Upper lobe of left lung (tissue), 6 donors: ENCODE measurements around the gene ZFP36L2. TPM values are rescaled to one million over a fixed set of nuclear protein-coding genes. Genes with fewer than 3 reads are reported as not detected.

ENCODE experiments used
- ATAC-seq, 2 donors: fragments of 200-7000 bp; cut with Tn5 transposase; one replicate each; pipeline ENCODE4 v1.9.1; 2022; ENCODE audit warnings: mild to moderate bottlenecking in 2 of 2, moderate library complexity in 2 of 2; ENCODE audit not compliant: low FRiP score in 2 of 2
- DNase-seq, 2 donors: peaks; one replicate each; pipeline ENCODE4 v3.0.0-alpha.2; 2019 to 2020
- H3K27ac ChIP-seq, 4 donors: fragments of 200-600 bp; sonication (generic); one replicate each; pipeline ENCODE4 v1.5.1; 2016 to 2019
- H3K27me3 ChIP-seq, 4 donors: fragments of 200-600 bp; sonication (generic); one replicate each; pipeline ENCODE4 v1.5.1; 2017 to 2019
- H3K36me3 ChIP-seq, 4 donors: fragments of 200-600 bp; sonication (generic); one replicate each; pipeline ENCODE4 v1.5.1; 2016 to 2019
- H3K4me1 ChIP-seq, 4 donors: fragments of 200-600 bp; sonication (generic); one replicate each; pipeline ENCODE4 v1.5.1; 2018 to 2019
- H3K4me3 ChIP-seq, 4 donors: fragments of 200-600 bp; sonication (generic); one replicate each; pipeline ENCODE4 v1.5.1; 2017 to 2019; ENCODE audit warnings: mild to moderate bottlenecking in 2 of 4, moderate library complexity in 1 of 4
- H3K9me3 ChIP-seq, 4 donors: fragments of 200-600 bp; sonication (generic); one replicate each; pipeline ENCODE4 v1.5.1; 2018 to 2019
- CTCF ChIP-seq, 6 experiments: fragments of 450-650 bp in 4 of 6; fragments of 200-600 bp in 2 of 6; sonication (generic) in 2 of 6; IDR thresholded peaks; one replicate each; pipeline ENCODE4 v1.5.1; 2016 to 2019; ENCODE audit warnings: antibody characterized with exemption in 6 of 6
- EP300 ChIP-seq, 4 donors: sonication (generic); formaldehyde crosslinking; IDR thresholded peaks; one replicate each; pipeline ENCODE4 v1.5.1; 2017; ENCODE audit warnings: antibody characterized with exemption in 4 of 4, control low read depth in 2 of 4
- POLR2A ChIP-seq, 4 donors: fragments of 450-650 bp; IDR thresholded peaks; one replicate each; pipeline ENCODE4 v1.5.1; 2016 to 2017; ENCODE audit warnings: antibody characterized with exemption in 4 of 4, mild to moderate bottlenecking in 2 of 4
- POLR2AphosphoS5 ChIP-seq, 2 donors: sonication (generic); formaldehyde crosslinking; IDR thresholded peaks; one replicate each; pipeline ENCODE4 v1.5.1; 2017; ENCODE audit warnings: antibody characterized with exemption in 2 of 2
- WGBS, 2 donors: methylation state at CpG; one replicate each; pipeline ENCODE4 v1.1.5; 2017 to 2018; 5-methylcytosine and 5-hydroxymethylcytosine counted together
- total RNA-seq, 6 donors: library from RNA; depleted of rRNA in 4 of 6; stranded (reverse); fragments of >200 nt in 4 of 6; gene quantifications; one replicate each; pipeline versions ENCODE4 v1.1.0 to v1.2.1, GENCODE V29; 2016 to 2021
- donor health status: DM: no; HTN: no; CAD: no; lungs with moderate emphysema.
- donor health status: DM: no; HTN: yes; CAD: no; lungs with severe emphysema.

ZFP36L2 gene
- total RNA-seq, 6 donors from 2014 or later, result 65.4 to 180 (median 127) TPM

DNA sequence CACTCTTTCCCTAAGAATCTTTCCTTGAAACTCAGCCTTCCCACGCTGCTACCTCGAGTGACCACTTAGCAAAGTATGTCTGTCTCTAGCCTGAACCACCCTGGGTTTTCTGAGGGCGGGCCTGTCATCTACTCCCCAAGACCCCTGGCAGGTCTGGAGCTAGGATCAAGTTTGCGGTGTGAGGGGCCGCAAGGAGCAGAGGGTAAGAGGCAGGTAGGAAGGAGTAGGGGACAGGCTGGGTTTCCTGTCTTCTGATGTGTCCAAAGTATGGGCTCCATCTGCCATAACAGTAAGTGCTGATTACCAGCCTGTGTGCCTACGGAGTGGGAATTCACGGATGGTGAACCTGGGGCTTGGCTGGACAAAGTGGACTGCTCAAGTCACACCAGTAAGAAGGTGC, 25.4 kb downstream of the ZFP36L2 start:
- Histone ChIP-seq H3K9me3 (no peaks in the 10 kb centered on the region), H3K27ac (no peak overlapping the region), H3K4me1 (no peaks in the 10 kb centered on the region), H3K4me3 (no peak overlapping the region), H3K27me3 (no peaks in the 10 kb centered on the region), H3K36me3 (no peaks in the 10 kb centered on the region)
- 91 to 98% methylated on average over 7 of the region's 7 CpGs for WGBS, 2 donors
- TF ChIP-seq POLR2AphosphoS5 (IDR thresholded peaks at IDR 0.05) (no peak), EP300 (IDR thresholded peaks at IDR 0.05) (no peak), POLR2A (IDR thresholded peaks at IDR 0.05) (no peak), CTCF (IDR thresholded peaks at IDR 0.05) (no peak)
- DNase-seq (no peak), ATAC-seq (no peak)

DNA sequence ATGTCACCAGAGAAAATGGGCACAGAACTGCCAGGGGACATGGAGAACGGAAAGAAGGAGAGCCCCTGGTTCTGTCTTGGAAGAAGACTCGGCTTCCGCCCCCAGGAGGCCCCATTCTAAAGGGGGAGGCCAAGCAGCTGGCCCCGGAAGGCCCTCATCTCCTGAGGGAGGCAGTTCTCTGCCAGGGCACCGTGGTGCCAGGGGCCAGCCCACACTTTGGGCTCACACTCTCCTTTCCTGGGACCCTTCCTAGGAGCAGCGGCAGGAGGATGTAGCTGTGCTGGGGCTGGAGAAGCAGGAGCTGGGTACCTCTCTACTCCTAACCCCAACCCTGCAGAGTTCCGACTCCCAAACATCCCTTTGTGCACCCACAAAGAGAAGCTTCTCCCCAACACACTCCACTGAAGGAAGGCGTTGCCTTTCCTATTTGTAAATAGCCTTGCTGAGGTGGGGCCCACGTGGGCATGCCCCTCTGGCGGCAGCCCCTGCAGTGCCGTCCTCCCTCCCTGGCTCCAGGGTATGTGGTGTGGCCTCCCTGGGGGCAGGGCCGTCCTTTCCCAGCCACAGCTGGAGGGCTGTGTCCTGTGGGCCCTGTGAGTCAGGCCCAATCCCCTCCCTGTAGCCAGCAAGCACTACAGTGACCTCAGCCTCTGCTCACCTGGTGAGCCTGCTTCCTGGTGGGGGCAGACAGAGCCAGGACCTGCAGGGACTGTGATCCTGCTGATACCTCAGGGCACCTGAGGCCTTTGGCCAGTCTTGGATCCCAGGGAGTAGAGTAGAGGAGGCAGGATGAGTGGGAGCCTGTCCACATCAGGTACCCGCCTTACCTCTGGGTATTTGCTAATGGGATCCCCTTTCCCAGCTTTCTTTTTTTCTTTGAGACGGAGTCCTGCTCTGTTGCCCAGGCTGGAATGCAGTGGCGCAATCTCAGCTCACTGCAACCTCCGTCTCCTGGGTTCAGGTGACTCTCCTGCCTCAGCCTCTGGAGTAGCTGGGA, 26.6 kb downstream of the ZFP36L2 start:
- no peaks in the 10 kb centered on the region for H3K9me3 ChIP-seq
- no peak overlapping the region for H3K4me3 ChIP-seq
- peaks cover 1 to 6% (median 4%) of the 10 kb centered on the region in 4 donors for H3K4me1 ChIP-seq
- no peaks in the 10 kb centered on the region for H3K36me3 ChIP-seq
- ATAC-seq, result peak; percentile 13 to 37
- TF ChIP-seq POLR2AphosphoS5 (IDR thresholded peaks at IDR 0.05) (no peak), CTCF (IDR thresholded peaks at IDR 0.05) (no peak), EP300 (IDR thresholded peaks at IDR 0.05) (no peak)
- no peaks in the 10 kb centered on the region for H3K27me3 ChIP-seq
- WGBS, 2 donors, result 75 to 78% methylated on average over 14 to 16 of the region's 16 CpGs
- peak overlapping the region in 1 of 4 donors; percentile 2 for H3K27ac ChIP-seq
- peak in 1 of 2 donors; percentile 56 for DNase-seq

DNA sequence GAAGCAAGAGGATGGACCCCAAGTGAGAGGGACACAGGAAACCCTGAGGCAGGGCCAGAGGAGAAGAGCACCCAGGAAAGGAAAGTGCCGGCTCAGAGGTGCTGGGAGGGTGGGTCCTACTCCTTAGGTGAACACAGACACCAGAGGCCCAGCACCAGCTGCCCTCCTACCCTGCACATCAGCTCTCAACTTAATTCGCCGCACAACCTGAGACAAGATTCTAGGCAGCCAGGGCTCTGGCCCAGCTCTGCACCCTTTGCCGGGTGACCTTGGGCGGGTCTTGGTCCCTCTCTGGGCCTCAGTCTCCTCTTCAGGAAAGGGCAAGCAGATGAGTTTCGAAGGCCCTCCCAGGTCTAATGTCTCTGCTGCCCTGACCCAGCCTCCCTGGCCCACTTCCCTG, 28.1 kb downstream of the ZFP36L2 start:
- Histone ChIP-seq H3K4me1 (peaks cover 8 to 21% (median 17%) of the 10 kb centered on the region in 4 donors), H3K4me3 (no peak overlapping the region), H3K27me3 (no peaks in the 10 kb centered on the region), H3K36me3 (no peaks in the 10 kb centered on the region), H3K9me3 (no peaks in the 10 kb centered on the region), H3K27ac (no peak overlapping the region)
- WGBS, 2 donors, result 92 to 97% methylated on average over 4 to 6 of the region's 6 CpGs
- no peak for DNase-seq
- no peak for ATAC-seq
- TF ChIP-seq CTCF (IDR thresholded peaks at IDR 0.05) (no peak), POLR2A (IDR thresholded peaks at IDR 0.05) (no peak), POLR2AphosphoS5 (IDR thresholded peaks at IDR 0.05) (no peak), EP300 (IDR thresholded peaks at IDR 0.05) (no peak)

GRCh38 chr2:43197588-43197896, 28.9 kb downstream of the ZFP36L2 start:
- Histone ChIP-seq H3K4me3 (no peak overlapping the region), H3K27ac (no peak overlapping the region), H3K36me3 (no peaks in the 10 kb centered on the region), H3K27me3 (no peaks in the 10 kb centered on the region), H3K9me3 (no peaks in the 10 kb centered on the region), H3K4me1 (peaks cover 8 to 23% (median 22%) of the 10 kb centered on the region in 4 donors)
- ATAC-seq (no peak), DNase-seq (no peak)
- TF ChIP-seq POLR2A (IDR thresholded peaks at IDR 0.05), result no peak
- no peak for TF ChIP-seq POLR2AphosphoS5 (IDR thresholded peaks at IDR 0.05)
- TF ChIP-seq CTCF (IDR thresholded peaks at IDR 0.05), result no peak
- no peak for TF ChIP-seq EP300 (IDR thresholded peaks at IDR 0.05)
- 88 to 96% methylated on average over 5 of the region's 5 CpGs for WGBS, 2 donors
